WI38 (cell line): ENCODE data around the gene BAX.

Experiments
- H3K4me3 ChIP-seq: 2 replicates; pipeline ENCODE4 v1.5.1; 2011; ENCODE audit warnings: low read depth, mild to moderate bottlenecking, control low read depth, low read length
- CTCF ChIP-seq: IDR thresholded peaks from 2 replicates; pipeline ENCODE4 v1.5.1; 2012; ENCODE audit warnings: low read depth, mild to moderate bottlenecking, control low read depth, low read length

Gene BAX

GRCh38 chr19:48935864-48936263, 18.8 kb upstream of the BAX start:
- H3K4me3 ChIP-seq = no peak overlapping the region
- no peak for TF ChIP-seq CTCF

GRCh38 chr19:48938256-48938655, 16.4 kb upstream of the BAX start:
- TF ChIP-seq CTCF = no peak
- H3K4me3 ChIP-seq = no peak overlapping the region

GRCh38 chr19:48940902-48941301, 13.8 kb upstream of the BAX start:
- TF ChIP-seq CTCF = no peak
- no peak overlapping the region for H3K4me3 ChIP-seq

- no peak overlapping the region for H3K4me3 ChIP-seq
- no peak for TF ChIP-seq CTCF
These were observed 11.6 kb upstream of the BAX start for GRCh38 chr19:48943081-48943480.

- TF ChIP-seq CTCF = no peak
These were observed 9.3 kb upstream of the BAX start for GRCh38 chr19:48945415-48945814.

GRCh38 chr19:48945817-48946216, 8.9 kb upstream of the BAX start:
- TF ChIP-seq CTCF = no peak
- no peak overlapping the region for H3K4me3 ChIP-seq

More at GRCh38 chr19:48945415-48945814, 9.3 kb upstream of the BAX start:
- H3K4me3 ChIP-seq = no peak overlapping the region

- no peak overlapping the region for H3K4me3 ChIP-seq
- TF ChIP-seq CTCF = no peak
These were observed 8.0 kb upstream of the BAX start for GRCh38 chr19:48946463-48947257.
